ENCODE data around the gene FAM131C.
"Not testable (repeated sequence)": the region's sequence is repeated elsewhere in the genome, so short reads cannot be mapped to it uniquely, and the experiment has no call there.

Gene FAM131C

DNA sequence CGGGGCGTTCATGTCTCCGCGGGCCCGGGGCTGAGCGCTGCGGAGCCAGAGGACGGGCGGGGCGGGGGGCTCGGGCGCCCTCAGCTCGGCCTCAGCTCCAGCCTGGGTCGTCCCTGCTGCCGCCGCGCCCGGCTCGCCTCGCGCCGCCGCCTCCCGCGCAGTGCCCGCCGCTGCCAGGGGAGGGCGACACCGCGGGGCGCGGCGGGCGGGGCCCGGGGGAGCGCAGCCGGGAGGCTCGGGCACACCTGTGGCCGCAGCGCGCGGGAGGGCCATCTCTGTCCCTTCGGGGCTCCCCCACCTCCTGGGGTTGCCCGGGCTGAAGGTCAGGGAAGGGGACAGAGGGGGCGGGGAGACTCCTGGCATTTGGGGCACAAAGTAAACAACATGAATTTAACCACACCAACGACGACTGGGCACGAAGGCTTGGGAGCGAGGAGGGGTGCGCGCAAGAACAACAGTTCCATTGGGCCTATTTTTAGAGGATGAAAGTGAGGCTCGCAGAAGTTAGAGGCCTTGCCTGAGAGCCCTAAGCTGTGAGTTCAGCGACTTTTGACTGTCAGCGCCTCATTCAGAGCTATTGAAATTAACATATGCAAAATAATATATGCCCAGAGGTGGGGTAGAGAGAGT, at the start of gene FAM131C:
Gene FAM131C, minus strand, starts transcription at position 162 of the 630 bp plus-strand sequence. CDS start 209 bp downstream, outside the sequence.
- DNase-seq (ENCODE audit: low spot score), result peak; percentile 11

- peak; percentile 27 for DNase-seq (ENCODE audit: low spot score)
Measured at GRCh38 chr1:16122916-16123315, 49.5 kb upstream of the FAM131C start.

DNA sequence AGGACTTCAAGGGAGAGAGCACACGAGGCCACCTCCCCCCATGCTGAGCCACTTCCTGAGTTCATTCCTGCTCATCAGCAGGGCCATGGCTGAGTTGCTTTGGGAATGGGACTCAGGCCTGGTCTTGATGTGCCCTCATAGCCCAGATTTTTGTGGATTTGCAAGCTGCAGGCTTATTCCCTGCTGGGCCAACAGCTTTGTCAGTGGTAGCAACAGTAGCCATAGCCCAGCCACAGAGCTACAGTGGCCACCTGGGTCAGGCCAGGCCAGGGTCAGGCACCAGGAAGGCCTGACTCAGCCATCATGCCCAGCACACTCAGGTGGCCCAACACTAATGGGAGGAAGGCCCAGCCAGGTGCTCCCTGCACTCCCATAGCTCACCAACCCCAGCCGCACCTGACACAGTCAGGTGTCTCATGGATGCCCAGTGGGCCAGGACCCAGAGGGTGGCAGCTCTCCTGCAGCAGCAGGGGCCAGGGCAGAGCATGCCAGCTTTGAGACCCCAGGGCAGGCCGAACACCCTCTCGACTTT, 49.0 kb upstream of the FAM131C start:
- DNase-seq (ENCODE audit: low spot score), result no peak

DNA sequence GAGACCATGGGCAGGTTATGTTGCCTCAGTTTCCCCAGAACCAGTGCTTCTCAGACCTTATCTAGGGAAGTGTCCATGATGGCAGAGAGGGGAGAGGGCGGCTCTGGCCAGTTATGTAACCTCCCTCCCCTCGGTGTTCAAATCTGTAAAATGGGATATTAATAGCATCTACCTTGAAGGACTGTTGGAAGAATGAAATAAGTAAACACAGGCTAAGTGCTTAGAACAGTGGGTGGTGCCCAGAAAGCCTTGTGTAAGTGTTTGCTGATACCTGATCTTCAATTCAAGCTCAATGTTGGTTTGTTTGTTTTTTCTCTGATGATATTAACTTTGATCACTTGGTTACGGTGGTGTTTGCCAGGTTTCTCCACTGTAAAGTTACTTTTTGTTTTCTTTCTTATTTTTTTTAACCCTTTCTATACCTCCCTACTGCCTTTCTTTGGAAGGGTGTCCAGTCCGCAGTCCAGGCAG, 47.5 kb upstream of the FAM131C start:
- no peak for DNase-seq (ENCODE audit: low spot score)

DNA sequence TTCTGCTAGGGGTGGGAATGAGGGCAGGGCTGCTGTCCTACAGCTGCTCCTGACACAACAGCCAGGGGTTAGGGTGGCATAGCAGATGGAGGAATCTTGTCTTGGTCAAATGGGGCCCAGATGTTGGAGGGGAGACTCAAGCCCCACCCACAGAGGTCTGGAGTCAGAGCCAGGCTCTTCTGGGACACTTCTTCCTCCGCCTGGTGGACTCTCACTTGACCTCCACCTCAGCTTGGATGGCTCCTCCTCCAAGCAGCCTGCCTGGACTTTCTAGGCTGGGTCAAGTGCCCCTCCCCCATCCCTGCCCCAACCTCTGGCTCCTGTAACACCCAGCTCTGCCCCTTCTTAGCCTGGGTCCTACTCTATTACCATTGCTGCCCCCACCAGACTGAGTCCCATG, 47.0 kb upstream of the FAM131C start:
- no peak for DNase-seq (ENCODE audit: low spot score)

DNA sequence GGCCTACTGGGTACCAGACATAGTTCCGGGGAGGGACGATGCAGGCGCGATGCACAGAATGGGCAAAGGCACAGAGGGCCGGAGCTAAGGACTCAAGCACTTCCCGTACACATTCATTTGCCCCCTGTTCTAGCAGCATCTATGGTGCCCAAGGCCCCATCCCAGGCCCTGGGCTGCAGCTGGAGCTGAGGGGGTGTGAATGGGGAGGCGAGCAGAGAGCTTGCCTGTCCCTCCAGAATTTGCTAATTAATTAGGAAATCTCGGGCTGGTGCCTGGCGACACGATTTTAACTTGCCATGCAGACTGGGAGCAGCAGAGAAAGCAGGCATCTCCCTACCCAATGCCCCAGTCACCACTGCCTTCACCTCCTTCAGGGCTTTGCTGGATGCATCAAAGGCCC, 46.5 kb upstream of the FAM131C start:
- no peak for DNase-seq (ENCODE audit: low spot score)

- no peak for DNase-seq (ENCODE audit: low spot score)
Measured at GRCh38 chr1:16119504-16119903, 46.1 kb upstream of the FAM131C start.

DNA sequence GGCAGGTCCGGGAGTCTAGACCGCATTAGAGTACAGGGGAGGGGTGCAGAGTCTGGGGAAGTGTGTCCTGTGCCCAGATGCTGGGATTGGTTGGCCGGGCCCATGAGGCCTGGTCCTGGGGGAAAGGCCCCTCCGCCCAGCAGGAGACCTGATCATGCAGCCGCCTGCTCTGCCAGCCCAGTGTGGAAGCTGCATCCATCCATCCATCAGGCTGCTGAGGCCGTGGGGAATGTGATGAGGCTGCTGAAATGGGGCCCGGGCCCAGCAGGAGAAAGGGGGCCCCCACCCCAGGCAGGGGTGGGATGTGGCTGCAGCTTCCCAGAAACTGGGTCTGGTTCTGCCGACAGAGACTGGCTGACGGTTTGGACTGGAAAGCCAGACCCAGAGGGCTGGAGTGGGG, 45.3 kb upstream of the FAM131C start:
- no peak for DNase-seq (ENCODE audit: low spot score)

- DNase-seq (ENCODE audit: low spot score), result no peak
Measured at GRCh38 chr1:16117936-16118335, 44.5 kb upstream of the FAM131C start.

DNA sequence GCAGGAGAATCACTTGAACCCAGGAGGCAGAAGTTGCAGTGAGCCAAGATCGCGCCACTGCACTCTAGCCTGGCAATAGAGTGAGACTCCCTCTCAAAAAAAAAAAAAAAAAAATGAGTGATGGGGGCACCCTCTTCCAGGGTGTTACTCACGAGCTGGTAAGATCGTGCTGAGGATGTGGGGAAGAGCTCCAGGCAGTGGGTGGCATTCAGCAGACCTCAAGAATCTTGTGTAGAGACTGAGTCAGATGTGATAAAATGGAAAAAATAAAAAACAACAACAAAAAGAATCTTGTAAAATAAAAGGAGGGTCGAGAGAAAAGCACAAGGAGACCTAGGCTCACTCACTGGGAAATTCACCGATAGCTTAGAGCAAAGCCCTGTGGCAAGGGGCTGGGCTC, 43.9 kb upstream of the FAM131C start:
- DNase-seq (ENCODE audit: low spot score), result no peak

GRCh38 chr1:16116625-16117024, 43.2 kb upstream of the FAM131C start:
- no peak for DNase-seq (ENCODE audit: low spot score)

DNA sequence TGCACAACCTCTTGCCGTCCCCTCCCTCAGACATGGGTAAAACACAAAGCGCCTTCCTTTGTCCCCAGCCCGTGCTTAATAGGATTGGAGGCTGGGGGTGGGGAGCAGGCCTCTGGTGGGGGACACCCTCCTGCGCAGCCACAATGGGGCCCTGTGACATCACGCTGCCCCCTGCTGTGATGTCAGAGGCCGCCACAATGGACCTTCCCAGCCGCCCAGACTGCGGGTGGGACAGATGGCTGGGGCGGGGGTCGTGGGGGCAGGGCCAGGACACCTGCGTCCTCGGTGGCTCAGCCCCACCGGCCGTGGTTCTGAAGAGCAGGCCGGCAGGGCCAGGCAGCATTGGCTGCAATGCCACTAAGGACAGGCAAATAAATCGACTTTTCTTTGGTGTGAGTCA, 42.6 kb upstream of the FAM131C start:
- no peak for DNase-seq (ENCODE audit: low spot score)

- no peak for DNase-seq (ENCODE audit: low spot score)
Measured at GRCh38 chr1:16115468-16115983, 42.1 kb upstream of the FAM131C start.

DNA sequence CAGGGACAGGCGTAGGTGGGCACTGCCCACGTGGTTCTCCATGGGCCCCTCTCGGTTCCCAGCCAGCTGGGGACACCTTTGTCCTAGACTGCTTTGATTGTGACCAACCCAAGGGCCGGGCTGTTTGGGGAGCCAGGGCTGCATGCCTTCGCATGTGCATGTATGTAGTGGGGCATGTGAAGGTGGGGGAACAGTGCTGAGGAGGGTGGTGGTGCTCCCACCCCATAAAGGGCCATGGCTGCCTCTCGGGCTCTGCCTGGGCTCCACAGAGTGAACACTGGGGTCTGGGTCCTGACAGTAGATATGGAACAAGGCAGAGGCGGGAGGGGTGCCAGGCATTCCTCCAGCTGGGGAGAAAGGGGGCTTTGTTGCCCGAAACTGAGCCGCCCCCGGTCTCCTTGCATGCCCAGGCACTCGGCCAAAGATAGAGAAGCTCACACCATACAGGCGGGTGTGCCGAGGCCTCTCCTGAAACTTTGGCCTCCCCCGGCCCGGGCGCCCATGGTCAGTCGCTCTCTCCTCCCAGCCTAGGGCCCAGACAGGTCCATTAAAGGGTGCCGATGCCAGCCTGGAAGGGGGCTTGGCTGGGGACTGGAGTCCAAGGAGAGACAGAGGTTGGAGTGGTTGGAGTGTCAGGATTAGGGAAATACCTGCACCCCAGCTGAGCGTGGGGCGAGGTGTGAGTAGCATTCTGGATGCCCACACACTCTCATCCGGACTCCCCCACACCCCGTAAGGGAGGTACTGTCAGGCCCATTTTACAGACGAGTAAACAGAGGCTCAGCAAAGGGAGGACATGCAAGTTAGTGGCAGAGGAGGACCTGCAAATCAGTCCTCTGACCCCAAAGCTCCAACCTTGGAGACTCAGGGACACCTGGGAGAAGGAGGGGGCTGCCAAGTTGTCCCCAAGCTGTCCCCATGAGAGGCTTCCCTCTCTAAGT, 41.3 kb upstream of the FAM131C start:
- no peak for DNase-seq (ENCODE audit: low spot score)

- no peak for DNase-seq (ENCODE audit: low spot score)
Measured at GRCh38 chr1:16112596-16113555, 39.4 kb upstream of the FAM131C start.

DNA sequence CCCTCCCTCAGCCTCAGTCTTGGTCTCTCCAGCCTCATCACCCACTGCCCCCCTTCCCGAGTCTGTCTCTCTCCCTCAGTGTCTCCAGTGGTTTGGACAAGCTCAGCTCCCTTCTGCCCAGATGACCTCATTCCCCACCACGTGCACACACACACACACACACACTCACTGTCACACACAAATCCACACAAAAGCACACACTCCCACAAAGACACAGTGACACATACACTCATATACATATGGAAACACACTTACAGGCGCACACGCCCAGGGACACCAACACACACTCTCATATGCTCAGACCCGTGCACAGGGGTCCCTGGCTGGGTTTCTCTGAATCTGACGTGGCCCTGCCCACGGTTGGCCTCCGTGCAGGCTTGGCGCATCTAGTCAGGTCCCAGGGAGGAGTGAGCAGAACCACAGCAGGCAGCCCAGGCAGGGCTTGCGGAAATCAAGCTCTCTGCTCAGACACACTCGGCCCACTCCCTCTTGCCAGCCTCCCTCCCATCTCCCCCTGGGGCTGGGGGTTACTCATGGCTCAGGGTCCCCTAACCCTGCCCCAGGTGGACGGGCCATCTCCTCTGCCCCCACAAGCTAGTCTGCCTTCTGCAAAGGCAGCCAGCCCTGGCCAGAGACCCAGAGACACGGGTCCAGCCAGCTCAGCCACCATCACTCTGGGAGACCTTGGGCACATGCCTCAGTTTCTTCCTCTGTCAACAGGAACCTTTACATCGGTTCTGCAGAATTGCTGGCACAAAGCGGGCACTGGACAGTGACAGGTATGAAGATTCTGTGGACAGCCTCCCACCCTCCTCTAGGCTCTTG, 38.5 kb upstream of the FAM131C start:
- DNase-seq (ENCODE audit: low spot score), result no peak

GRCh38 chr1:16110884-16111283, 37.4 kb upstream of the FAM131C start:
- DNase-seq (ENCODE audit: low spot score), result no peak

DNA sequence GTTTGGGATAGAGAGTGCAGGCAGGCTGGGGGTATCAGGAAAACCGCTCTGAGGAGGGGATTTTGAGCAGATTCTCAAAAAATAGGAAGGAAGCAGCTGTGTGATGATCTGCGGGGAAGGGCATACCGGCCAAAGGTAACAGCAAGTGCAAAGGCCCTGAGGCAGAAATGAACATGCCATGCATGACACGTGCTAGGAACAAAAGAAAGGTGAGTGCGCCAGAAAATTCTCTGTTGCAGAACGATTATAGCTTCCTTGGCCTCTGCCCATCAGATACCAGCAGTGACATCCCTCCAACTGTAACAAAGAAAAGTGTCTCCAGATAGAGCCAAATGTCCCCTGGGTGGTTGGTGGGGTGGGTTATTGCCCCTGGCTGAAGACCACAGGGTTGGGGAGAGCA, 37.0 kb upstream of the FAM131C start:
- no peak for DNase-seq (ENCODE audit: low spot score)

- DNase-seq (ENCODE audit: low spot score), result no peak
Measured at GRCh38 chr1:16109571-16109970, 36.1 kb upstream of the FAM131C start.

DNA sequence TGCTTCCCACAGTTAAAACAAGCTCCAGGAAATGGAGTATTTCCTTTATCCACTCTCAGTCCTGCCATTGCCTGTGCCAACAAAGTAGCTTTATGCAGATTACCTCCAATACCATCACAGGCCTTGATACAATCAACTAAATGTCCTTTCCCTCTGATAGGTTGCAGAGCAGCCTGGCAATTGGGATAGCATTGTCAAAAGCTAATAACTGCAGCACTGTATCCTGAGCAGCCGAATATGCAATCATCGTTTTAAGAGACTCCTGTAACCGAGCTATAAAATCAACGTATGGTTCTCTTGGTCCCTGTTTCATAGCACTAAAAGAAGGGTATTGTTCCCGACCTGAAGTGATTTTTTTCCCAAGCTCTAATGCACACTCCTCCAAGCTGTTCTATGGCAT, 33.6 kb upstream of the FAM131C start:
- not testable (repeated sequence) for DNase-seq (ENCODE audit: low spot score)

DNA sequence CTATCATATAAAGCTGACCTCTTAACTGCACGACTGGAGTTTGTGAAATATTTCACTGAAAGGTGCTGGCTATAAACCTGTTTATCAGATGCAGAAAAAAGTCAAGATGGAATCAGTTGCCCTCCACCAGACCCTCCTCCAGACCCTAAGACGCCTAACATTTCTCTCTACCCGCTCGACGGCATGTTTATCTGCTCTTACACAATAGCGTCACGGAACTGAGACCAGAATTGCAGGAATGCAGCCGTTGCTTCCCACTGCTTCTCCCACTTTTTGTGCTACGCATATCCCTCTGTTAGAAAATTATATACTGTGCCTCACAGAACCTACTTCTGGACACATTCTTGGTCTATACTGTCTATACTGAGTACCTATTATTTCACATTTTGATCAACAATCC, 28.2 kb upstream of the FAM131C start:
- no peak for DNase-seq (ENCODE audit: low spot score)

All from activated CD4-positive, alpha-beta T cell treated with anti-CD3 and anti-CD28 coated beads, Interleukin-2, Interleukin-4, amounts not matched to agents 100 ng/mL and 50 ng/mL, durations not matched to agents 16 hours and 8 hours (primary cell).